ENCODE measurements around the gene STYX.

The STYX gene

GRCh38 chr14:52791223-52792096, 61.5 kb downstream of the STYX start, which contains the start of gene GNPNAT1:
Gene GNPNAT1, minus strand, starts transcription at chr14:52791607. Its CDS starts 6,957 bp downstream, at chr14:52784650.
- DNase-seq, result peak; percentile 84

- DNase-seq, result no peak
Observed at GRCh38 chr14:52792097-52792415, 62.1 kb downstream of the STYX start.

- no peak for DNase-seq
Observed at GRCh38 chr14:52793061-52793460, 63.1 kb downstream of the STYX start.

GRCh38 chr14:52797653-52798052, 67.7 kb downstream of the STYX start:
- no peak for DNase-seq

GRCh38 chr14:52798826-52799225, 68.9 kb downstream of the STYX start:
- DNase-seq, result no peak

- no peak for DNase-seq
Observed at GRCh38 chr14:52801014-52801712, 71.2 kb downstream of the STYX start.

- no peak for DNase-seq
Observed at GRCh38 chr14:52802597-52802996, 72.6 kb downstream of the STYX start.

- DNase-seq, result no peak
Observed at GRCh38 chr14:52806115-52806514, 76.1 kb downstream of the STYX start.

GRCh38 chr14:52808101-52808500, 78.1 kb downstream of the STYX start:
- no peak for DNase-seq

GRCh38 chr14:52821805-52822250, 91.9 kb downstream of the STYX start:
- no peak for DNase-seq

- DNase-seq, result no peak
Observed at GRCh38 chr14:52824462-52824861, 94.5 kb downstream of the STYX start.

All from NCI-H1092 (cell line).